Esophagus (tissue), 2 donors: ENCODE measurements around the gene NPPA. TPM values are rescaled to one million over a fixed set of nuclear protein-coding genes. Genes with fewer than 3 reads are reported as not detected.
"Not testable (repeated sequence)": the region's sequence is repeated elsewhere in the genome, so short reads cannot be mapped to it uniquely, and the experiment has no call there.

Source experiments
- H3K27ac ChIP-seq, 2 donors: one replicate each; pipeline ENCODE4 v1.5.1; 2013; ENCODE audit warnings: low read depth in 2 of 2, mild to moderate bottlenecking in 2 of 2, inconsistent platforms in 1 of 2, low read length in 1 of 2, moderate library complexity in 1 of 2
- H3K27me3 ChIP-seq, 2 donors: one replicate each; pipeline ENCODE4 v1.6.1; 2013; ENCODE audit warnings: low read length in 2 of 2, control low read depth in 1 of 2, mild to moderate bottlenecking in 1 of 2; ENCODE audit not compliant: insufficient read depth in 2 of 2, control insufficient read depth in 1 of 2
- H3K36me3 ChIP-seq, 2 donors: one replicate each; pipeline ENCODE4 v1.6.1; 2013; ENCODE audit warnings: low read length in 1 of 2; ENCODE audit not compliant: control insufficient read depth in 2 of 2, insufficient read depth in 2 of 2
- H3K4me1 ChIP-seq, 2 donors: one replicate each; pipeline ENCODE4 v1.6.1; 2013; ENCODE audit warnings: low read length in 1 of 2; ENCODE audit not compliant: control insufficient read depth in 2 of 2, insufficient read depth in 2 of 2
- H3K4me3 ChIP-seq, 2 donors: one replicate each; pipeline ENCODE4 v1.5.1; 2013; ENCODE audit warnings: low read length in 2 of 2, mild to moderate bottlenecking in 2 of 2, low read depth in 1 of 2, moderate library complexity in 1 of 2
- H3K9me3 ChIP-seq, 2 donors: one replicate each; pipeline ENCODE4 v1.6.1; 2013; ENCODE audit warnings: mild to moderate bottlenecking in 2 of 2, low read depth in 1 of 2, low read length in 1 of 2, moderate library complexity in 1 of 2; ENCODE audit not compliant: control insufficient read depth in 2 of 2, insufficient read depth in 1 of 2
- WGBS, 2 donors: extraction: QIAGEN DNeasy Blood & Tissue Kit; methylation state at CpG; one replicate each; pipeline ENCODE4 v1.1.7; 2013; 5-methylcytosine and 5-hydroxymethylcytosine counted together
- polyA plus RNA-seq, 2 donors: library from polyadenylated mRNA; stranded (reverse); fragments of 200-250 nt; gene quantifications; one replicate each; pipeline ENCODE4 v1.2.3, GENCODE V29; 2013
- donor health status: healthy with polysubstance abuse.
- donor health status: Bipolar disorder and iron deficiency.

The NPPA gene
- under 1 TPM; 0.11 to 0.63 TPM for polyA plus RNA-seq

DNA sequence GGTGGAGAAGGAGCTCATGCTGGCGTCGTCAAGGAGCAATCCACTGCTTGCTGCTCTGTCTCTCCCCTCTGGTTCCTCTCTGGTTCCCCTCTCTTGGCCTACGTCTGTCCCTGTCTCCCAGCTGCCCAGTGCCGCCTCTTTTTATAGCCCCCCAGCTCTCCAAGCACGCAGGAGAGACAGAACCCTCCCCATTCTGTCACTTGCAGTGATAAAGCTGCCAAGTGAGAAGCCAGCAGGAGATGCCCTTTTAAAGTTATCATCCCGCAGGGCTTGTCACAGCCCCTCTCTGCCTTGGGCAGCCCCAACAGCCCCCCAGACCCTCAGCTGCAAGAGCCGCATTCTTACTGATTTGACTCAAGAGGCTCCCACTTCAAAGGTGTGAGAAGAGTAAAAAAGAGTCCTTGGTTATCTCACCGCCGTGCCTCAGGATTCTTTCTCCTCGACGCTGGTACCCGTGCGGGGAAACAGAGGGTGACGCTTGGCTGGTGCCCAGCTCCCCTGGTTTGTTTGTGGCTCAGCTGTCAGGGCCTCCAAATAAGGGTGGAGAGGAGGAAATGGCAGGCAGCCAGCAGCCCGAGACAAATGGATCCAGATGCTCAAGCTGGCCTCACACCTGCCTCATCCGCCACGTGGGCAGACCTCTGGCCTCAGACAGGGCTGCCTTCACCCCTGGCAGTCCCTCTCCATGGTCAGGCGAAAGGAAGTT is at the start of gene NPPA:
TSS of gene NPPA (minus strand) at position 117 of the 706 bp plus-strand sequence. CDS start at position 18, 99 bp downstream.
- Histone ChIP-seq H3K4me3 (no peak within 1 kb of the TSS), H3K27ac (no peak within 1 kb of the TSS), H3K9me3 (no peaks in the 10 kb centered on the region), H3K36me3 (peaks cover 10 to 11% of the 10 kb centered on the region in 2 donors), H3K4me1 (no peaks in the 10 kb centered on the region), H3K27me3 (no peaks in the 10 kb centered on the region)
- WGBS, 2 donors, result 65 to 68% methylated on average over 18 of the region's 18 CpGs

DNA sequence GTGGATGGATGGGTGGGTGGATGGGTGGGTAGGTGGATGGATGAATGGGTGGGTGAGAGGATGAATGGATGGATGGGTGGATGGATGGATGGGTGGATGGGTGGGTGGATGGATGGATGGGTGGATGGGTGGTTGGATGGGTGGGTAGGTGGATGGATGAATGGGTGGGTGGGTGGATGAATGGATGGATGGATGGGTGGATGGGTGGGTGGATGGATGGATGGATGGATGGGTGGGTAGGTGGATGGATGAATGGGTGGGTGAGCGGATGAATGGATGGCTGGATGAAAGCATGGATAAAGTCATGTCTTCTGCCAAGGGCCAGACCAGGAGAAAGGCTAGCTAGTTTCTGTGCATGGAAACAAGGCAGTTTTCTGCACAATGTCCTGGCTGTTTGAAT is 46.9 kb upstream of the NPPA start:
- H3K27me3 ChIP-seq, H3K36me3 ChIP-seq, H3K4me1 ChIP-seq, H3K9me3 ChIP-seq, H3K4me3 ChIP-seq, H3K27ac ChIP-seq: not testable (repeated sequence)
- 68 to 69% methylated on average over 1 of the region's 1 CpG for WGBS, 2 donors

DNA sequence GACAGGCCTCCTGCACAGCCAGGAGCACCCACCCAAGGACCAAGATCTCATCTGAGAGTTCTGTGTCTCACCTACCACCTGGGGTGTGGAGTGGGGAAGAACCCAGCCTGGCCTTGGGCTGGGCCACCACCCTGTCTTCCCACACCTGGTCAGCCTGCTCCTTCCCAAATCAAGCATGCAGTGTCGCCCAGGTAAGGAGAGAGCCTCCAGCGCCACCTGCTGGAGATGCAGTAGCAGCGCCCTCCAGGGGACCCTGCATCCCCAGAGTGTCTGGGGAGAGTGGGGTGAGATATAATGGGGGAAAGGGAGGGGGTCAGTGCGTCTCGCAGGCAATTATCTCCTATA is 46.3 kb upstream of the NPPA start:
- no peaks in the 10 kb centered on the region for H3K9me3 ChIP-seq
- H3K36me3 ChIP-seq, result no peaks in the 10 kb centered on the region
- no peak overlapping the region for H3K27ac ChIP-seq
- peaks cover 0 to 6% of the 10 kb centered on the region in 2 donors for H3K27me3 ChIP-seq
- 0 to 1% methylated on average over 5 of the region's 5 CpGs for WGBS, 2 donors
- H3K4me1 ChIP-seq, result no peaks in the 10 kb centered on the region
- H3K4me3 ChIP-seq, result no peak overlapping the region

DNA sequence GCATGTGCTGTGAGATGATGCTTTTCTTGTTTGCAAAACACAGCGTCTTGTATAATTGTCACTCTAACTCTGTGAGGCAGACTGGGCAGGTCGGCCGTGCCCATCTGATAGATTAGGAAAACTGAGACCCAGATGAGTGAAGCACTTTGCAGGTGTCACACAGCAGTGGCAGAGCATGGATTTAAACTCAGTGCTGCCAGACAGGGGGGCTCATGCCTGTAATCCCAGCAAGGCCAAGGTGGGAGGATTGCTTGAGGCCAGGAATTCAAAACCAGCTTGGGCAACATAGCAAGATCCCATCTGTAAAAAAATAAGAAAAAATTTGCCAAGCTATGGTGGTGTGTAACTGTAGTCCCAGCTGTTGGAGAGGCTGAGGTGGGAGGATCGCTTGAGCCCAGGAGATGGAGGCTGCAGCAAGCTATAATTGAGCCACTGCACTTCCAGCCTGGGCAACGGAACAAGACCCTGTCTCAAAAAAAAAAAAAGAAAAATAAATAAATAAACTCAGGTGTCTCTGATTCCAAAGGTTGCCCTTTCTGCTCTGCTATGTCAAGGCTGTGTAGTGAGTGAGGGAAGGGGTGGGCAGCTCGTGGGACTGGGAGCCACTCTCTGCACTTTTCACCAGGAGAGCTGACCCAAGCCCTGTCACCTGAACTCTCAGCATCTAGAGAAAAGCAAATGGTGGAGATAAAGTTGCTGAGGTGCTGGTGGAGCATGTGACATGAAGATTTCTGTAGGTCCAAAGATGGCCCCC is 44.0 kb upstream of the NPPA start:
- WGBS, 2 donors, result 73 to 74% methylated on average over 6 of the region's 6 CpGs
- H3K36me3 ChIP-seq, result no peaks in the 10 kb centered on the region
- no peaks in the 10 kb centered on the region for H3K9me3 ChIP-seq
- no peaks in the 10 kb centered on the region for H3K27me3 ChIP-seq
- no peak overlapping the region for H3K27ac ChIP-seq
- no peak overlapping the region for H3K4me3 ChIP-seq
- no peaks in the 10 kb centered on the region for H3K4me1 ChIP-seq

DNA sequence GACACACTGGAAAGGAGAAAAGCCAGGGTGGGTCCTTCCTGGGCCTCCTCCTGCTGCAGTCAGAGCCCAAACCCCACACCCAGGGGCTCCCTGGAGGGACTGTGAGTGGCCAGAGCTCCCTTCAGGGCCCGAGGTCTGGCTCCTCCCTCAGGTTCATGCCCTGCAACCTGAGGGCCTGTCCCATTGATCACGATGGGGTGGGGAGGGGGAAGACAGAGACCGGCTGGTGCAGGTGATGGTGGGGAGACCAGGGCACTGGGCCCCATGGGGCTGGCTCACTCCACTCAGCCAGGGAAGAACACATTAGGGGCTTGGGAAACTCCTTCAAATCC is 41.3 kb upstream of the NPPA start:
- Histone ChIP-seq H3K4me3 (no peak overlapping the region), H3K9me3 (no peaks in the 10 kb centered on the region), H3K36me3 (no peaks in the 10 kb centered on the region), H3K4me1 (no peaks in the 10 kb centered on the region), H3K27ac (no peak overlapping the region), H3K27me3 (no peaks in the 10 kb centered on the region)
- 39 to 54% methylated on average over 3 of the region's 3 CpGs for WGBS, 2 donors

DNA sequence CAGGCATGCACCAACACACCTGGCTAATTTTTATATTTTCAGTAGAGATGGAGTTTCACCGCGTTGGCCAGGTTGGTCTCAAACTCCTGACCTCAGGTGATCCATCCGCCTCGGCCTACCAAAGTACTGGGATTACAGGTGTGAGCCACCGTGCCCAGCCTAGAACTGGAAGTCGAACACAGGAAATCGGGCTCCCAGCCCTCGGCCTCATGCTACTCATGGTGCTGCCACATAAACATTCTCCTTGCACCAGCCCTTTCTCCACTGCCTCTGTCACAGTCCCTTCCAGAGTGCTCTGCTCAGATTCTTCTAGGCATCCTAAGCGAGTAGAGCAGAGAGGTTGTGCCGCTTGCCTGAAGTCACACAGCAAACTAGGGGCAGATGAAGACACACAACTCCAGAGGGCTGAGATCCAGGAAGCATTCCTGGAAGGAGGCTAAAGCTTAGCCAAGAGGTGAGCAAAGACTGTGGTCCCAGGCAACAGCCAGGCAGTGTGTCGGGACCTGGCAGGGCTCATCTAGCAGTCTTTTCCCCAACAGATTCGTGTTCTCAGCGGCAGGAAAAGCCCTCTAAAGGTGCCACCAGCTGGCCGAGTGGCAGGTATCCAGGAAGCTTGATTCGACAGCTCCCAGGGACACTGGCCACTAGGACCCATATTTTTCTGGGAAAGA is 40.8 kb upstream of the NPPA start:
- 78 to 79% methylated on average over 15 of the region's 15 CpGs for WGBS, 2 donors
- Histone ChIP-seq H3K9me3 (no peaks in the 10 kb centered on the region), H3K27ac (no peak overlapping the region)

DNA sequence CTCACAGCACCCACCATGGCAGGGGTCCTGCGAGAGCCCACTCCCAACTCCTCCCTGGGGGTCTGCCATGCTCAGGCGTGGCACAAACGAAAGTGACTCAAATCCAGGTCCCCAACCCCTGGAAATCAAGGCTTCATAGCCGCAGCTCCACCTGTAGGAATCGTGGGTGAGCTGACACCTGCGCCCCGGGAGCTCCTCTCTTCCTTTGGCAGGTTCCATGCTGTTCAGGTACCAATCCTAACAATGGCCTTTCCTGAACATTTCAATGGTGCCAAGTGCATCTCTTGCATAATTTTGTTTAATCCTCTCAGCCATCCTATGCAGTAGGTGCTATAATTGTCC is 40.1 kb upstream of the NPPA start:
- peaks cover 0 to 2% of the 10 kb centered on the region in 2 donors for H3K4me1 ChIP-seq
- no peaks in the 10 kb centered on the region for H3K27me3 ChIP-seq
- no peak overlapping the region for H3K4me3 ChIP-seq
- no peaks in the 10 kb centered on the region for H3K9me3 ChIP-seq
- 67 to 75% methylated on average over 7 of the region's 7 CpGs for WGBS, 2 donors
- no peaks in the 10 kb centered on the region for H3K36me3 ChIP-seq
- H3K27ac ChIP-seq, result no peak overlapping the region

More for the DNA sequence above, 40.8 kb upstream of the NPPA start:
- H3K36me3 ChIP-seq, result no peaks in the 10 kb centered on the region
- no peaks in the 10 kb centered on the region for H3K4me1 ChIP-seq
- H3K4me3 ChIP-seq, result no peak overlapping the region
- H3K27me3 ChIP-seq, result no peaks in the 10 kb centered on the region

DNA sequence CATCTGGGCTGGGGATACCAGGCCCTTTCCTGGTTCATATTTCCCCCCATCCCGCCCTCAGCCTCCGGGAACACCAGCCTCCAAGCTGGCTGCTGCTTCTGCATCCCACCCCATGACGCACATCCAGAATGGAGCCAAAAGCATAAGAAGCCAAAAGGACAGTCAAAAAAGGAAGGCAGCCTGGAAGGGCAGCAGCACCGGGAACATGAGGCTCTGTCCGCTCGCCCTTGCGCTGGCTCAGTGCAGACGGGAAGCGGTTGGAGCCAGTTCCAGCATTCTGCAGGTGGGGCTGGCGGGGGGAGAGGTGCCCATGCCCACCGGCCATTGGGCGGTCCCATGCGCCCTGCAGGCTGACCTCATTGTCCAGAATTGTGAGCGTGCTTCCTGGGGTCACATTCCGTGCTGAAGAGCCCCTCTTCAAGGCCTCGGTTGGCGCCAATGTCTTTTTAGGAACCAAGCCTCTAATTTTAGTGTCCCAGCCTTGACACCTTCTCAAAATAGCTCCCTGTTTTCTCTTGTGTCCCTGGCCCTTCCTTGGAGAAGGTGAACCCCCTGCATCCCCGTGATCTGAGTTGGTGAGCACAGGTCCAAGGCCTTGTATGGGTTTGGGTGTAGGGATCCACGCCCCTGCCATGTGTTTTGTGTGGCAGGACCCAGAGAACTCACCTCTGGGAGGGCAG is 39.5 kb upstream of the NPPA start:
- no peaks in the 10 kb centered on the region for H3K27me3 ChIP-seq
- peaks cover 0 to 2% of the 10 kb centered on the region in 2 donors for H3K4me1 ChIP-seq
- 78 to 83% methylated on average over 19 of the region's 19 CpGs for WGBS, 2 donors
- H3K4me3 ChIP-seq, result no peak overlapping the region
- no peaks in the 10 kb centered on the region for H3K9me3 ChIP-seq
- H3K27ac ChIP-seq, result no peak overlapping the region
- H3K36me3 ChIP-seq, result no peaks in the 10 kb centered on the region

DNA sequence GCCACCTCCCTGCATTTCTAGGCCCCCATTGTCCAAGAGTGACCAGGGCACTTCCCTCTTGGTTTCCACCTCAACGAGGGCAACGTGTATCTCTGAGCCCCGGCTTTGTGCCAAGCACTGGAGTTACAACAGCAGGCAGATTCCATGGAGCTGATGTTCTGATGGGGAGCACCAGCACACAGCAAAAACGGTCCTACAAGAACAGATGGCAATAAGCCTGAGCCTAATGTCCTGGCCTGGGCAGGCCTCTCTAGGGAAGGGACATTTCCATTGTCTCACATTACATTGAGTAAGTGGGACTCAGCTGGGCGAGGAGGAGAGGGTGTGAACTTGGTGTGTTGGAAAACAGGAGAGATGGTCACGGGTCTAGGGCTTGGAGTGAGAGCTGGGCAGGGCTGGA is 38.3 kb upstream of the NPPA start:
- 68 to 69% methylated on average over 6 of the region's 6 CpGs for WGBS, 2 donors
- Histone ChIP-seq H3K27ac (no peak overlapping the region), H3K4me1 (peaks cover 0 to 2% of the 10 kb centered on the region in 2 donors), H3K4me3 (no peak overlapping the region), H3K27me3 (no peaks in the 10 kb centered on the region), H3K36me3 (no peaks in the 10 kb centered on the region), H3K9me3 (no peaks in the 10 kb centered on the region)
